Lung (tissue), 16 donors: ENCODE data around the gene HDLBP. TPM values are rescaled to one million over a fixed set of nuclear protein-coding genes. Genes with fewer than 3 reads are reported as not detected.

Experiments used
- ATAC-seq: fragments of 200-7000 bp; cut with Tn5 transposase; one replicate; pipeline ENCODE4 v1.9.1; 2020; ENCODE audit warnings: moderate number of reproducible peaks; ENCODE audit not compliant: insufficient read depth, low FRiP score
- DNase-seq, 3 donors: peaks; one replicate each; pipeline ENCODE4 v3.0.0-alpha.2; 2013 to 2017
- H3K27ac ChIP-seq, 2 donors: one replicate each; pipeline ENCODE4 v1.5.1; 2013; ENCODE audit warnings: mild to moderate bottlenecking in 2 of 2, moderate library complexity in 2 of 2, control low read depth in 1 of 2, inconsistent platforms in 1 of 2, low read depth in 1 of 2, low read length in 1 of 2
- H3K27me3 ChIP-seq, 3 donors: one replicate each; pipeline ENCODE4 v1.5.1; 2013; ENCODE audit warnings: low read length in 2 of 3; ENCODE audit not compliant: control insufficient read depth in 3 of 3, insufficient read depth in 3 of 3
- H3K36me3 ChIP-seq, 4 donors: one replicate each; pipeline ENCODE4 v1.5.1; 2013; ENCODE audit warnings: low read length in 4 of 4, mild to moderate bottlenecking in 1 of 4, moderate library complexity in 1 of 4; ENCODE audit not compliant: control insufficient read depth in 4 of 4, insufficient read depth in 4 of 4
- H3K4me1 ChIP-seq, 5 donors: one replicate each; pipeline ENCODE4 v1.5.1; 2013; ENCODE audit warnings: low read length in 5 of 5, mild to moderate bottlenecking in 2 of 5, moderate library complexity in 1 of 5; ENCODE audit not compliant: control insufficient read depth in 5 of 5, insufficient read depth in 5 of 5
- H3K4me3 ChIP-seq: one replicate; pipeline ENCODE4 v1.5.1; 2013; ENCODE audit warnings: mild to moderate bottlenecking, control low read depth, moderate library complexity
- H3K9ac ChIP-seq, 2 donors: one replicate each; pipeline ENCODE4 v1.5.1; 2013; ENCODE audit warnings: low read length in 2 of 2, control low read depth in 1 of 2; ENCODE audit not compliant: insufficient read depth in 1 of 2
- H3K9me3 ChIP-seq, 4 donors: one replicate each; pipeline ENCODE4 v1.5.1; 2013; ENCODE audit warnings: low read length in 3 of 4, mild to moderate bottlenecking in 1 of 4, moderate library complexity in 1 of 4; ENCODE audit not compliant: control insufficient read depth in 4 of 4, insufficient read depth in 3 of 4
- WGBS, 2 donors: extraction: QIAGEN DNeasy Blood & Tissue Kit; methylation state at CpG; one replicate each; pipeline ENCODE4 v1.1.7; 2013; 5-methylcytosine and 5-hydroxymethylcytosine counted together
- long read RNA-seq, 5 donors: transcript quantifications; one replicate each; lab custom pipeline, GENCODE V29; 2026
- polyA plus RNA-seq, 2 donors: library from polyadenylated mRNA; stranded (reverse); fragments of 200-250 nt; gene quantifications; one replicate each; pipeline ENCODE4 v1.2.1, GENCODE V29; 2013
- total RNA-seq, 2 donors: library from RNA; depleted of rRNA in 1 of 2; stranded (reverse); fragments of >200 nt in 1 of 2; gene quantifications; one replicate each; pipeline ENCODE4 v1.2.1, GENCODE V29; 2014 to 2021
- TF ChIP-seq, protein P1 (sequence below): IDR thresholded peaks from 2 replicates; pipeline ENCODE4 v1.5.1; 2012; ENCODE audit warnings: mild to moderate bottlenecking; ENCODE audit errors: control extremely low read depth, extremely low read depth
- donor health status: control.
- donor health status: control.
- donor health status: Bipolar disorder and iron deficiency.
- donor health status: healthy.
- donor health status: DM: yes; HTN: yes; CAD: no.

HDLBP gene, protein sequence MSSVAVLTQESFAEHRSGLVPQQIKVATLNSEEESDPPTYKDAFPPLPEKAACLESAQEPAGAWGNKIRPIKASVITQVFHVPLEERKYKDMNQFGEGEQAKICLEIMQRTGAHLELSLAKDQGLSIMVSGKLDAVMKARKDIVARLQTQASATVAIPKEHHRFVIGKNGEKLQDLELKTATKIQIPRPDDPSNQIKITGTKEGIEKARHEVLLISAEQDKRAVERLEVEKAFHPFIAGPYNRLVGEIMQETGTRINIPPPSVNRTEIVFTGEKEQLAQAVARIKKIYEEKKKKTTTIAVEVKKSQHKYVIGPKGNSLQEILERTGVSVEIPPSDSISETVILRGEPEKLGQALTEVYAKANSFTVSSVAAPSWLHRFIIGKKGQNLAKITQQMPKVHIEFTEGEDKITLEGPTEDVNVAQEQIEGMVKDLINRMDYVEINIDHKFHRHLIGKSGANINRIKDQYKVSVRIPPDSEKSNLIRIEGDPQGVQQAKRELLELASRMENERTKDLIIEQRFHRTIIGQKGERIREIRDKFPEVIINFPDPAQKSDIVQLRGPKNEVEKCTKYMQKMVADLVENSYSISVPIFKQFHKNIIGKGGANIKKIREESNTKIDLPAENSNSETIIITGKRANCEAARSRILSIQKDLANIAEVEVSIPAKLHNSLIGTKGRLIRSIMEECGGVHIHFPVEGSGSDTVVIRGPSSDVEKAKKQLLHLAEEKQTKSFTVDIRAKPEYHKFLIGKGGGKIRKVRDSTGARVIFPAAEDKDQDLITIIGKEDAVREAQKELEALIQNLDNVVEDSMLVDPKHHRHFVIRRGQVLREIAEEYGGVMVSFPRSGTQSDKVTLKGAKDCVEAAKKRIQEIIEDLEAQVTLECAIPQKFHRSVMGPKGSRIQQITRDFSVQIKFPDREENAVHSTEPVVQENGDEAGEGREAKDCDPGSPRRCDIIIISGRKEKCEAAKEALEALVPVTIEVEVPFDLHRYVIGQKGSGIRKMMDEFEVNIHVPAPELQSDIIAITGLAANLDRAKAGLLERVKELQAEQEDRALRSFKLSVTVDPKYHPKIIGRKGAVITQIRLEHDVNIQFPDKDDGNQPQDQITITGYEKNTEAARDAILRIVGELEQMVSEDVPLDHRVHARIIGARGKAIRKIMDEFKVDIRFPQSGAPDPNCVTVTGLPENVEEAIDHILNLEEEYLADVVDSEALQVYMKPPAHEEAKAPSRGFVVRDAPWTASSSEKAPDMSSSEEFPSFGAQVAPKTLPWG (N-terminal part only)
- total RNA-seq (100 to 1,000 TPM; 415 to 595 TPM), polyA plus RNA-seq (100 to 1,000 TPM; 165 to 216 TPM)
- long read RNA-seq, donor 1, full-length matches to known transcripts = 33 of 1,415 reads
- long read RNA-seq, donor 1, partial matches to known transcripts = 1,382 of 1,415 reads
- long read RNA-seq, donor 1, other reads (novel, unspliced or antisense) = 0 of 1,415 reads
- long read RNA-seq, donor 2, full-length matches to known transcripts = 13 of 73 reads
- long read RNA-seq, donor 2, partial matches to known transcripts = 60 of 73 reads
- long read RNA-seq, donor 2, other reads (novel, unspliced or antisense) = 0 of 73 reads
- long read RNA-seq, donor 3, transcript HDLBP-245 (2 exons, 356 nt) = major isoform, 9 of 162 reads
- long read RNA-seq, donor 3, partial matches to known transcripts = 117 of 162 reads
- long read RNA-seq, donor 3, other reads (novel, unspliced or antisense) = 29 of 162 reads
- long read RNA-seq, donor 4, full-length matches to known transcripts = 17 of 232 reads
- long read RNA-seq, donor 4, partial matches to known transcripts = 195 of 232 reads
- long read RNA-seq, donor 4, other reads (novel, unspliced or antisense) = 20 of 232 reads
- long read RNA-seq, donor 5, full-length matches to known transcripts = 35 of 502 reads
- long read RNA-seq, donor 5, partial matches to known transcripts = 363 of 502 reads
- long read RNA-seq, donor 5, other reads (novel, unspliced or antisense) = 104 of 502 reads

DNA sequence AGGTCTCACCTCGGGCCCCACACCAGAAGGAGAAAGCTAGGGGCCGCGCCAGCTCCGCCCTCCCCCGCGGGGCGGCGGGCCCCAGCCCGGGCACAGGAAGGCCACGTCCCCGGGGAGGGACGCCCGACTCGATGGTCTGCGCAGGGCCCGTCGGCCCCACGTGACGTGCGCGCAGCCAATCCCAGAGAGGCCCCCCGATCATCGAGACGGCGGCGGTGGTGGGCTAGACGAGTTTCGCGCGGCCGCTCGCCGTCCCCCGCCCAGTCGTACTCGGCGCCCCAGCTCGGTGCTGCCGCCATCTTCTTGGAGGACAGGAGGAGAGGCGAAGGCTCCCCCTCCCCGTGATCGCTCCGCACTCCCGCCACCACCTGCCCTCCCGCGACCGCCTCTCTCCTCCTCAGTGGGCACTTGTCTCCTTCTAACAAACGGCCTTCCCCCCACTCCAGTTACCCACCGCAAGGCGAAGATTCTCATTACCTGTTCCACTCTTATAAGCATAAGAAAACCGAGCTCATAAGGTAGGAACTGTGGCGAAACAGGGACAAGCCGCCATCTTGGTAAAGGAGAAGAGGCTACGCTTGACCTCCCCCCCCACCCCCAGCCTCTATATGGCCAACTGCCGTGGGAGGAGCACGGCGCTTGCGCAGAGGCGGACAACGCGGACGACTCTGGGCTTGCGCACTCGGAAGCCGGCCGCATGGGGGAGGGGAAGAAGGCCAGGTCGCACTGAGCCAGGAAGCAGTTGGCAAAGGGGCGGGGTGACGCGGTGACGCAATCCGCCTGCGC lies at the start of gene HDLBP:
HDLBP (minus strand) TSS at position 580 of the 786 bp plus-strand sequence. CDS start 48,803 bp downstream, outside the sequence.
- H3K4me1 ChIP-seq = peaks cover 3 to 42% (median 19%) of the 10 kb centered on the region in 5 donors
- H3K36me3 ChIP-seq = peaks cover 0 to 14% (median 4%) of the 10 kb centered on the region in 4 donors
- no peaks in the 10 kb centered on the region for H3K27me3 ChIP-seq
- peak within 1 kb of the TSS; percentile 93 to 99 for H3K9ac ChIP-seq
- DNase-seq (peak; percentile 100), ATAC-seq (peak; percentile 87)
- WGBS, 2 donors = 0% methylated on average over 60 to 73 of the region's 73 CpGs
- no peaks in the 10 kb centered on the region for H3K9me3 ChIP-seq
- H3K27ac ChIP-seq = peak within 1 kb of the TSS; percentile 98 to 99
- TF ChIP-seq, protein P1, sequence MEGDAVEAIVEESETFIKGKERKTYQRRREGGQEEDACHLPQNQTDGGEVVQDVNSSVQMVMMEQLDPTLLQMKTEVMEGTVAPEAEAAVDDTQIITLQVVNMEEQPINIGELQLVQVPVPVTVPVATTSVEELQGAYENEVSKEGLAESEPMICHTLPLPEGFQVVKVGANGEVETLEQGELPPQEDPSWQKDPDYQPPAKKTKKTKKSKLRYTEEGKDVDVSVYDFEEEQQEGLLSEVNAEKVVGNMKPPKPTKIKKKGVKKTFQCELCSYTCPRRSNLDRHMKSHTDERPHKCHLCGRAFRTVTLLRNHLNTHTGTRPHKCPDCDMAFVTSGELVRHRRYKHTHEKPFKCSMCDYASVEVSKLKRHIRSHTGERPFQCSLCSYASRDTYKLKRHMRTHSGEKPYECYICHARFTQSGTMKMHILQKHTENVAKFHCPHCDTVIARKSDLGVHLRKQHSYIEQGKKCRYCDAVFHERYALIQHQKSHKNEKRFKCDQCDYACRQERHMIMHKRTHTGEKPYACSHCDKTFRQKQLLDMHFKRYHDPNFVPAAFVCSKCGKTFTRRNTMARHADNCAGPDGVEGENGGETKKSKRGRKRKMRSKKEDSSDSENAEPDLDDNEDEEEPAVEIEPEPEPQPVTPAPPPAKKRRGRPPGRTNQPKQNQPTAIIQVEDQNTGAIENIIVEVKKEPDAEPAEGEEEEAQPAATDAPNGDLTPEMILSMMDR = peak; percentile 18
- H3K4me3 ChIP-seq = peak within 1 kb of the TSS; percentile 76

DNA sequence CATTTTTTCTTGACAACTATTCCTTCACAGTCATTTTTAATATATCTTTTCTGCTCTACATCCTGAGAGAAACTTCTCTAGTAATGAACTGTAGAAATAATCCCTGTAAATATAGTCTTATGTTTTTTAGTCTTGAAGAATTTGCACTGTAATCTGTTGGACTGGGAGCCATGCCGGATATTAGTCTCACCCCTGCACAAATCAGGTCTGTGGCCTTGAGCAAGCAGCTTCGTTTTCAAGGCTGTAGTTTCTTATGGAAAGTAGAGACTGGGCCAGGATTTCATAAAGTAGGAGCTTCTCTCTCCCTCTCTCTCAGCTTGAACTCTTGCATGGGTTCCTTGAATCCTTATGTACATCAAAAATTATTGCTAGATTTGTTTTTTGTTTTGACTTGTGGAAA lies 49.3 kb upstream of the HDLBP start:
- Histone ChIP-seq H3K4me1 (peaks cover 0 to 6% (median 0%) of the 10 kb centered on the region in 5 donors), H3K36me3 (peaks cover 0 to 2% (median under 1%) of the 10 kb centered on the region in 4 donors)
- 77 to 82% methylated on average over 2 of the region's 2 CpGs for WGBS, 2 donors

More for the DNA sequence above, 49.3 kb upstream of the HDLBP start:
- TF ChIP-seq, protein P1 = no peak
- Histone ChIP-seq H3K4me3 (no peak overlapping the region), H3K27me3 (no peaks in the 10 kb centered on the region), H3K9me3 (no peaks in the 10 kb centered on the region), H3K27ac (no peak overlapping the region), H3K9ac (no peak overlapping the region)
- ATAC-seq = no peak
- no peak for DNase-seq
